ENCODE data around the gene RTKN. TPM values are rescaled to one million over a fixed set of nuclear protein-coding genes. Genes with fewer than 3 reads are reported as not detected.

RTKN gene
- total RNA-seq, 1 experiment from 2014 or later = 27.0 TPM

DNA sequence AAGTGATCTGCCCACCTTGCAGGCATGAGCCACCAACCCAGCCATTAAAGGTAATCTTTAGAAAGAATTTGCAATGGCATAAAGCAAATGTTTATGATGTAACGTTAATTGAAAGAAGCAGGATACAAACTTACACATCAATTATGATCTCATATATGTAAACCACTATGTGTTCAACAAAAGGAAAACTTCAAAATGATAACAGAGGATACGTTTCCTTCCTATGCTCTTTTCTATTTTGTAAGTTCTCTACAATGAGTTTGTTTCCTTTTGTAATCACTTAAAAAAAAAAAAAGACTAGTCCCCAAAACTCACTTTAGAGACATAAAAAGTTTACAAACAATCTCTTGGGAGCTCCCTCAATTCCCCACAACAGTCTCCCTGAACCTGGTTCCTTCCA lies 21.7 kb downstream of the RTKN start:
- H3K9me3 ChIP-seq (ENCODE audit: low read depth, low read length, poor library complexity, severe bottlenecking) = no peaks in the 10 kb centered on the region
- intact Hi-C loops (cut with micrococcal nuclease; ENCODE audit: unreplicated experiment) = no loop called here
- TF ChIP-seq EZH2 (IDR thresholded peaks at IDR 0.05; ENCODE audit: borderline replicate concordance, low read depth, low read length, poor library complexity, severe bottlenecking) = no peak
- TF ChIP-seq, protein P1, sequence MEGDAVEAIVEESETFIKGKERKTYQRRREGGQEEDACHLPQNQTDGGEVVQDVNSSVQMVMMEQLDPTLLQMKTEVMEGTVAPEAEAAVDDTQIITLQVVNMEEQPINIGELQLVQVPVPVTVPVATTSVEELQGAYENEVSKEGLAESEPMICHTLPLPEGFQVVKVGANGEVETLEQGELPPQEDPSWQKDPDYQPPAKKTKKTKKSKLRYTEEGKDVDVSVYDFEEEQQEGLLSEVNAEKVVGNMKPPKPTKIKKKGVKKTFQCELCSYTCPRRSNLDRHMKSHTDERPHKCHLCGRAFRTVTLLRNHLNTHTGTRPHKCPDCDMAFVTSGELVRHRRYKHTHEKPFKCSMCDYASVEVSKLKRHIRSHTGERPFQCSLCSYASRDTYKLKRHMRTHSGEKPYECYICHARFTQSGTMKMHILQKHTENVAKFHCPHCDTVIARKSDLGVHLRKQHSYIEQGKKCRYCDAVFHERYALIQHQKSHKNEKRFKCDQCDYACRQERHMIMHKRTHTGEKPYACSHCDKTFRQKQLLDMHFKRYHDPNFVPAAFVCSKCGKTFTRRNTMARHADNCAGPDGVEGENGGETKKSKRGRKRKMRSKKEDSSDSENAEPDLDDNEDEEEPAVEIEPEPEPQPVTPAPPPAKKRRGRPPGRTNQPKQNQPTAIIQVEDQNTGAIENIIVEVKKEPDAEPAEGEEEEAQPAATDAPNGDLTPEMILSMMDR (conservative IDR thresholded peaks at IDR 0.05; ENCODE audit: low read depth, low read length) = no peak
- ChIA-PET POLR2A (ENCODE audit: low non-redundant PET) (no interaction called here), CTCF (no interaction called here)
- no peak for DNase-seq (ENCODE audit: low spot score)
- BruUV-seq (replicated peaks) = no TSS peak
- no peaks in the 10 kb centered on the region for H3K27me3 ChIP-seq (replicated peaks; ENCODE audit: insufficient read depth, low read depth, low read length, poor library complexity)
- no peak overlapping the region for H3K4me3 ChIP-seq (ENCODE audit: low read depth, low read length, poor library complexity, severe bottlenecking)
- peaks cover 4% of the 10 kb centered on the region for H3K4me1 ChIP-seq (ENCODE audit: insufficient read depth, low read length, poor library complexity, severe bottlenecking)
- H3K27ac ChIP-seq (ENCODE audit: low read depth, low read length, poor library complexity, severe bottlenecking) = no peak overlapping the region
- H3K36me3 ChIP-seq (ENCODE audit: insufficient read depth, low read length, poor library complexity, severe bottlenecking) = no peaks in the 10 kb centered on the region

GRCh38 chr2:74419345-74419744 lies 22.4 kb downstream of the RTKN start:
- TF ChIP-seq, protein P1 (conservative IDR thresholded peaks at IDR 0.05; ENCODE audit: low read depth, low read length) = no peak
- no peak for TF ChIP-seq EZH2 (IDR thresholded peaks at IDR 0.05; ENCODE audit: borderline replicate concordance, low read depth, low read length, poor library complexity, severe bottlenecking)
- ChIA-PET POLR2A (ENCODE audit: low non-redundant PET) (no interaction called here), CTCF (no interaction called here)
- no peak overlapping the region for H3K27ac ChIP-seq (ENCODE audit: low read depth, low read length, poor library complexity, severe bottlenecking)
- no peaks in the 10 kb centered on the region for H3K36me3 ChIP-seq (ENCODE audit: insufficient read depth, low read length, poor library complexity, severe bottlenecking)
- H3K4me1 ChIP-seq (ENCODE audit: insufficient read depth, low read length, poor library complexity, severe bottlenecking) = peaks cover 4% of the 10 kb centered on the region
- no peaks in the 10 kb centered on the region for H3K9me3 ChIP-seq (ENCODE audit: low read depth, low read length, poor library complexity, severe bottlenecking)
- no peaks in the 10 kb centered on the region for H3K27me3 ChIP-seq (replicated peaks; ENCODE audit: insufficient read depth, low read depth, low read length, poor library complexity)
- DNase-seq (ENCODE audit: low spot score) = no peak
- BruUV-seq (replicated peaks) = no TSS peak
- intact Hi-C loops (cut with micrococcal nuclease; ENCODE audit: unreplicated experiment) = no loop called here
- H3K4me3 ChIP-seq (ENCODE audit: low read depth, low read length, poor library complexity, severe bottlenecking) = no peak overlapping the region

DNA sequence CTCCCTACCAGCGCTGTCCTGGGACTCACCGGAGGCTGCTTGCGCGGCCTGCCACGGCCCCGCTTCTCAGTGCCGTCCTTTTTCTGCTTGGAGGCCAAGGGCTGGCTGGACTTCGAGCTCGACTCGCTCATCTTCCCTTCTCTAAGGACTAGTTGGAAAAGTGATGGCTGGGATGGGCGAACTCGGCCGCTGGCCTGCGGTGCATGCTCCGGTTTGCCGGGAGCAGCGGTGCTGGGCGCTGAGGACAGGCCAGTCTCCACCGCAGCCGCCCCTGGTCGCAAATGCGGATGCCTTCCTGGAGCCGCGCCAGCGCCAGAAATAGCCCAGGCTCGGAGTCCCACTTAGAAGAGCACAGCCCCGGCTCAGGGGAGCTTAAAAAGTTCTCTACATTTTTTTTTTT lies 23.4 kb downstream of the RTKN start:
- H3K9me3 ChIP-seq (ENCODE audit: low read depth, low read length, poor library complexity, severe bottlenecking) = no peaks in the 10 kb centered on the region
- no TSS peak for BruUV-seq (replicated peaks)
- intact Hi-C loops (cut with micrococcal nuclease; ENCODE audit: unreplicated experiment) = no loop called here
- H3K36me3 ChIP-seq (ENCODE audit: insufficient read depth, low read length, poor library complexity, severe bottlenecking) = no peaks in the 10 kb centered on the region
- ChIA-PET POLR2A (ENCODE audit: low non-redundant PET) (interaction anchor here (0.6 kb wide), 1 partner anchor 9 kb away, joined by 5 read pairs; no protein-coding TSS in a partner anchor), CTCF (no interaction called here)
- peaks cover 4% of the 10 kb centered on the region for H3K4me1 ChIP-seq (ENCODE audit: insufficient read depth, low read length, poor library complexity, severe bottlenecking)
- no peak overlapping the region for H3K27ac ChIP-seq (ENCODE audit: low read depth, low read length, poor library complexity, severe bottlenecking)
- DNase-seq (ENCODE audit: low spot score) = no peak
- no peak overlapping the region for H3K4me3 ChIP-seq (ENCODE audit: low read depth, low read length, poor library complexity, severe bottlenecking)
- no peak for TF ChIP-seq EZH2 (IDR thresholded peaks at IDR 0.05; ENCODE audit: borderline replicate concordance, low read depth, low read length, poor library complexity, severe bottlenecking)
- TF ChIP-seq, protein P1 (conservative IDR thresholded peaks at IDR 0.05; ENCODE audit: low read depth, low read length) = no peak
- H3K27me3 ChIP-seq (replicated peaks; ENCODE audit: insufficient read depth, low read depth, low read length, poor library complexity) = no peaks in the 10 kb centered on the region

Measured in A673 (cell line).